ENCODE results near the gene MCOLN1. TPM values are rescaled to one million over a fixed set of nuclear protein-coding genes. Genes with fewer than 3 reads are reported as not detected.

The MCOLN1 gene
- total RNA-seq, 1 donor from 2014 or later, result 20.7 TPM

GRCh38 chr19:7516333-7516732 is 6.1 kb upstream of the MCOLN1 start:
- peak overlapping the region; percentile 96 for H3K27ac Mint-ChIP-seq
- H3K27me3 Mint-ChIP-seq (ENCODE audit: low read depth), result no peaks in the 10 kb centered on the region
- TF ChIP-seq CTCF (IDR thresholded peaks at IDR 0.05; ENCODE audit: unreplicated experiment), result no peak
- peaks cover 14% of the 10 kb centered on the region for H3K36me3 Mint-ChIP-seq
- no peak for DNase-seq (ENCODE audit: low spot score in 2 of 2, unreplicated experiment in 2 of 2)
- H3K9me3 Mint-ChIP-seq, result no peaks in the 10 kb centered on the region
- peaks cover 31% of the 10 kb centered on the region for H3K4me1 Mint-ChIP-seq
- peak overlapping the region; percentile 88 for H3K4me3 Mint-ChIP-seq

- Mint-ChIP-seq H3K4me1 (peaks cover 32% of the 10 kb centered on the region), H3K4me3 (peak overlapping the region; percentile 88), H3K27me3 (ENCODE audit: low read depth) (no peaks in the 10 kb centered on the region), H3K9me3 (no peaks in the 10 kb centered on the region), H3K27ac (peak overlapping the region; percentile 96), H3K36me3 (peaks cover 14% of the 10 kb centered on the region)
- TF ChIP-seq CTCF (IDR thresholded peaks at IDR 0.05; ENCODE audit: unreplicated experiment), result no peak
- DNase-seq (ENCODE audit: low spot score in 2 of 2, unreplicated experiment in 2 of 2), result no peak
Measured at GRCh38 chr19:7516878-7517277, 5.5 kb upstream of the MCOLN1 start.

- no peaks in the 10 kb centered on the region for H3K9me3 Mint-ChIP-seq
- TF ChIP-seq CTCF (IDR thresholded peaks at IDR 0.05; ENCODE audit: unreplicated experiment), result no peak
- H3K36me3 Mint-ChIP-seq, result peaks cover 14% of the 10 kb centered on the region
- no peak overlapping the region for H3K4me3 Mint-ChIP-seq
- H3K4me1 Mint-ChIP-seq, result peaks cover 32% of the 10 kb centered on the region
- no peak overlapping the region for H3K27ac Mint-ChIP-seq
- no peaks in the 10 kb centered on the region for H3K27me3 Mint-ChIP-seq (ENCODE audit: low read depth)
- no peak for DNase-seq (ENCODE audit: low spot score in 2 of 2, unreplicated experiment in 2 of 2)
Measured at GRCh38 chr19:7519361-7520130, 2.9 kb upstream of the MCOLN1 start.

- Mint-ChIP-seq H3K27me3 (ENCODE audit: low read depth) (no peaks in the 10 kb centered on the region), H3K27ac (no peak overlapping the region), H3K36me3 (peaks cover 14% of the 10 kb centered on the region), H3K4me1 (peaks cover 25% of the 10 kb centered on the region), H3K9me3 (no peaks in the 10 kb centered on the region), H3K4me3 (no peak overlapping the region)
- DNase-seq (ENCODE audit: low spot score in 2 of 2, unreplicated experiment in 2 of 2), result no peak
- no peak for TF ChIP-seq CTCF (IDR thresholded peaks at IDR 0.05; ENCODE audit: unreplicated experiment)
Measured at GRCh38 chr19:7520131-7521051, 2.0 kb upstream of the MCOLN1 start.

- H3K9me3 Mint-ChIP-seq, result no peaks in the 10 kb centered on the region
- DNase-seq (ENCODE audit: low spot score in 2 of 2, unreplicated experiment in 2 of 2), result no peak
- peak overlapping the region; percentile 79 for H3K4me3 Mint-ChIP-seq
- H3K27ac Mint-ChIP-seq, result peak overlapping the region; percentile 90
- no peaks in the 10 kb centered on the region for H3K27me3 Mint-ChIP-seq (ENCODE audit: low read depth)
- H3K4me1 Mint-ChIP-seq, result peaks cover 21% of the 10 kb centered on the region
- TF ChIP-seq CTCF (IDR thresholded peaks at IDR 0.05; ENCODE audit: unreplicated experiment), result no peak
- peaks cover 14% of the 10 kb centered on the region for H3K36me3 Mint-ChIP-seq
Measured at GRCh38 chr19:7521551-7522071, 813 bp upstream of the MCOLN1 start.

Measured in mesothelial cell of epicardium (in vitro differentiated cells).